ENCODE data around the gene TOR3A. TPM values are rescaled to one million over a fixed set of nuclear protein-coding genes. Genes with fewer than 3 reads are reported as not detected.

TOR3A gene
- total RNA-seq, 1 donor from 2014 or later: 14.5 TPM

DNA sequence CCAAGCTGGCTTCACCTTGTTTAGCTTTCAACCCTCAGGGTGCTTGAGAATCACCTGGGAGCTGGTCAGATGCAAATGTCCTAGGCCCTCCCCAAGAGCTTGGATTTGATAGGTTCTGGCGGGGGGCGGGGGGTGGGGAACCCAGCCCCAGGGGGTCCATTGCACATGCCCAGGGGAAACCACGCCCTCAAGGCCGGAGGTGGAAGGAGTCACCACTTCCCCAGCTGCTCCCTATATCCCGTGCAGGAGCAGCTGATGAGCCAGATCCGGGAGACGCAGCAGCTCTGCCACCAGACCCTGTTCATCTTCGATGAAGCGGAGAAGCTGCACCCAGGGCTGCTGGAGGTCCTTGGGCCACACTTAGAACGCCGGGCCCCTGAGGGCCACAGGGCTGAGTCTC is 5.8 kb downstream of the TOR3A start:
- Histone ChIP-seq H3K36me3 (ENCODE audit: insufficient read depth, low read length) (peaks cover 26% of the 10 kb centered on the region), H3K4me1 (ENCODE audit: insufficient read depth, low read length) (peaks cover 4% of the 10 kb centered on the region), H3K27ac (ENCODE audit: low read depth, low read length) (no peak overlapping the region), H4K20me1 (ENCODE audit: insufficient read depth, low read length) (peaks cover 53% of the 10 kb centered on the region), H3K4me2 (ENCODE audit: low read length) (no peak overlapping the region), H3K9ac (ENCODE audit: low read length) (no peak overlapping the region), H3K27me3 (ENCODE audit: insufficient read depth, low read length) (no peaks in the 10 kb centered on the region), H2AFZ (ENCODE audit: low read depth, low read length) (no peak overlapping the region), H3K79me2 (ENCODE audit: insufficient read depth, low read length) (peaks cover 28% of the 10 kb centered on the region), H3K9me3 (ENCODE audit: insufficient read depth, low read depth, low read length) (no peaks in the 10 kb centered on the region), H3K4me3 (ENCODE audit: insufficient read depth, low read depth, low read length) (no peak overlapping the region)
- no peak overlapping the region for H3K27ac Mint-ChIP-seq (ENCODE audit: unreplicated experiment)
- no peaks in the 10 kb centered on the region for H3K9me3 Mint-ChIP-seq (ENCODE audit: unreplicated experiment)
- DNase-seq (ENCODE audit: low read depth) (no peak), FAIRE-seq (no peak)
- no peak overlapping the region for H3K4me3 Mint-ChIP-seq (ENCODE audit: unreplicated experiment)
- peaks cover 1% of the 10 kb centered on the region for H3K4me1 Mint-ChIP-seq (ENCODE audit: low read depth, unreplicated experiment)
- peaks cover 4% of the 10 kb centered on the region for H3K36me3 Mint-ChIP-seq (ENCODE audit: low read depth, unreplicated experiment)
- no peaks in the 10 kb centered on the region for H3K27me3 Mint-ChIP-seq (ENCODE audit: low read depth, unreplicated experiment)
- no peak for TF ChIP-seq EZH2 (IDR thresholded peaks at IDR 0.05; ENCODE audit: insufficient read depth, low read length)
- TF ChIP-seq, protein P1, sequence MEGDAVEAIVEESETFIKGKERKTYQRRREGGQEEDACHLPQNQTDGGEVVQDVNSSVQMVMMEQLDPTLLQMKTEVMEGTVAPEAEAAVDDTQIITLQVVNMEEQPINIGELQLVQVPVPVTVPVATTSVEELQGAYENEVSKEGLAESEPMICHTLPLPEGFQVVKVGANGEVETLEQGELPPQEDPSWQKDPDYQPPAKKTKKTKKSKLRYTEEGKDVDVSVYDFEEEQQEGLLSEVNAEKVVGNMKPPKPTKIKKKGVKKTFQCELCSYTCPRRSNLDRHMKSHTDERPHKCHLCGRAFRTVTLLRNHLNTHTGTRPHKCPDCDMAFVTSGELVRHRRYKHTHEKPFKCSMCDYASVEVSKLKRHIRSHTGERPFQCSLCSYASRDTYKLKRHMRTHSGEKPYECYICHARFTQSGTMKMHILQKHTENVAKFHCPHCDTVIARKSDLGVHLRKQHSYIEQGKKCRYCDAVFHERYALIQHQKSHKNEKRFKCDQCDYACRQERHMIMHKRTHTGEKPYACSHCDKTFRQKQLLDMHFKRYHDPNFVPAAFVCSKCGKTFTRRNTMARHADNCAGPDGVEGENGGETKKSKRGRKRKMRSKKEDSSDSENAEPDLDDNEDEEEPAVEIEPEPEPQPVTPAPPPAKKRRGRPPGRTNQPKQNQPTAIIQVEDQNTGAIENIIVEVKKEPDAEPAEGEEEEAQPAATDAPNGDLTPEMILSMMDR (IDR thresholded peaks at IDR 0.05; ENCODE audit: insufficient read depth, low read depth, low read length): no peak

GRCh38 chr1:179089827-179090482 is 8.1 kb downstream of the TOR3A start:
- no peak for TF ChIP-seq EZH2 (IDR thresholded peaks at IDR 0.05; ENCODE audit: insufficient read depth, low read length)
- TF ChIP-seq, protein P1 (IDR thresholded peaks at IDR 0.05; ENCODE audit: insufficient read depth, low read depth, low read length): no peak
- peaks cover 4% of the 10 kb centered on the region for H3K4me1 Mint-ChIP-seq (ENCODE audit: low read depth, unreplicated experiment)
- no peaks in the 10 kb centered on the region for H3K27me3 Mint-ChIP-seq (ENCODE audit: low read depth, unreplicated experiment)
- no peaks in the 10 kb centered on the region for H3K9me3 ChIP-seq (ENCODE audit: insufficient read depth, low read depth, low read length)
- no peak overlapping the region for H3K4me3 Mint-ChIP-seq (ENCODE audit: unreplicated experiment)
- no peak overlapping the region for H2AFZ ChIP-seq (ENCODE audit: low read depth, low read length)
- H3K4me2 ChIP-seq (ENCODE audit: low read length): no peak overlapping the region
- no peak overlapping the region for H3K9ac ChIP-seq (ENCODE audit: low read length)
- DNase-seq (ENCODE audit: low read depth): no peak
- no peaks in the 10 kb centered on the region for H3K4me1 ChIP-seq (ENCODE audit: insufficient read depth, low read length)
- H3K27ac Mint-ChIP-seq (ENCODE audit: unreplicated experiment): no peak overlapping the region
- H3K36me3 ChIP-seq (ENCODE audit: insufficient read depth, low read length): peaks cover 45% of the 10 kb centered on the region
- H4K20me1 ChIP-seq (ENCODE audit: insufficient read depth, low read length): peaks cover 60% of the 10 kb centered on the region
- H3K36me3 Mint-ChIP-seq (ENCODE audit: low read depth, unreplicated experiment): peaks cover 15% of the 10 kb centered on the region
- peaks cover 22% of the 10 kb centered on the region for H3K79me2 ChIP-seq (ENCODE audit: insufficient read depth, low read length)
- no peak overlapping the region for H3K4me3 ChIP-seq (ENCODE audit: insufficient read depth, low read depth, low read length)
- FAIRE-seq: no peak
- H3K27ac ChIP-seq (ENCODE audit: low read depth, low read length): no peak overlapping the region
- H3K9me3 Mint-ChIP-seq (ENCODE audit: unreplicated experiment): peaks cover 2% of the 10 kb centered on the region
- no peaks in the 10 kb centered on the region for H3K27me3 ChIP-seq (ENCODE audit: insufficient read depth, low read length)

GRCh38 chr1:179090522-179090921 is 8.7 kb downstream of the TOR3A start:
- peaks cover 22% of the 10 kb centered on the region for H3K79me2 ChIP-seq (ENCODE audit: insufficient read depth, low read length)
- H3K9me3 ChIP-seq (ENCODE audit: insufficient read depth, low read depth, low read length): no peaks in the 10 kb centered on the region
- no peaks in the 10 kb centered on the region for H3K27me3 ChIP-seq (ENCODE audit: insufficient read depth, low read length)
- peaks cover 51% of the 10 kb centered on the region for H3K36me3 ChIP-seq (ENCODE audit: insufficient read depth, low read length)
- no peaks in the 10 kb centered on the region for H3K4me1 ChIP-seq (ENCODE audit: insufficient read depth, low read length)
- no peak overlapping the region for H3K9ac ChIP-seq (ENCODE audit: low read length)
- no peak overlapping the region for H3K4me3 Mint-ChIP-seq (ENCODE audit: unreplicated experiment)
- H3K27ac Mint-ChIP-seq (ENCODE audit: unreplicated experiment): no peak overlapping the region
- peaks cover 2% of the 10 kb centered on the region for H3K9me3 Mint-ChIP-seq (ENCODE audit: unreplicated experiment)
- TF ChIP-seq, protein P1 (IDR thresholded peaks at IDR 0.05; ENCODE audit: insufficient read depth, low read depth, low read length): no peak
- TF ChIP-seq EZH2 (IDR thresholded peaks at IDR 0.05; ENCODE audit: insufficient read depth, low read length): no peak
- no peak overlapping the region for H3K27ac ChIP-seq (ENCODE audit: low read depth, low read length)
- no peak overlapping the region for H2AFZ ChIP-seq (ENCODE audit: low read depth, low read length)
- no peak for DNase-seq (ENCODE audit: low read depth)
- H3K36me3 Mint-ChIP-seq (ENCODE audit: low read depth, unreplicated experiment): peaks cover 15% of the 10 kb centered on the region
- H4K20me1 ChIP-seq (ENCODE audit: insufficient read depth, low read length): peaks cover 66% of the 10 kb centered on the region
- FAIRE-seq: no peak
- no peaks in the 10 kb centered on the region for H3K27me3 Mint-ChIP-seq (ENCODE audit: low read depth, unreplicated experiment)
- H3K4me3 ChIP-seq (ENCODE audit: insufficient read depth, low read depth, low read length): no peak overlapping the region
- H3K4me1 Mint-ChIP-seq (ENCODE audit: low read depth, unreplicated experiment): peaks cover 5% of the 10 kb centered on the region
- H3K4me2 ChIP-seq (ENCODE audit: low read length): no peak overlapping the region
